Activated T-cell treated with anti-CD3 and anti-CD28 coated beads, Interleukin-2, amount 50 U/mL, for 72 hours (primary cell): ENCODE data around the gene SEPTIN8. TPM values are rescaled to one million over a fixed set of nuclear protein-coding genes. Genes with fewer than 3 reads are reported as not detected.

Source experiments
- ATAC-seq, 2 donors: fragments of 150-1000 bp; cut with Tn5 transposase; replicated peaks in 1 of 2; 2 replicates each; pipeline ENCODE4 v1.10.0; 2021; ENCODE audit warnings: moderate library complexity in 2 of 2, mild to moderate bottlenecking in 1 of 2
- DNase-seq, 2 donors: peaks; one replicate each; pipeline ENCODE4 v3.0.0; 2021 to 2022; ENCODE audit warnings: mixed read lengths in 1 of 2
- H3K27ac Mint-ChIP-seq: one replicate; pipeline ENCODE4 v1.8.0; 2022; ENCODE audit warnings: mild to moderate bottlenecking, moderate library complexity, mixed read lengths
- H3K27me3 Mint-ChIP-seq: one replicate; pipeline ENCODE4 v1.8.0; 2022; ENCODE audit warnings: low read depth, mixed read lengths
- H3K36me3 Mint-ChIP-seq, 2 donors: one replicate each; pipeline ENCODE4 v1.8.0; 2022; ENCODE audit warnings: mixed read lengths in 2 of 2, mild to moderate bottlenecking in 1 of 2; ENCODE audit not compliant: insufficient read depth in 2 of 2
- H3K4me1 Mint-ChIP-seq: one replicate; pipeline ENCODE4 v1.8.0; 2022; ENCODE audit warnings: low read depth, mixed read lengths
- H3K4me3 Mint-ChIP-seq, 2 donors: one replicate each; pipeline ENCODE4 v1.8.0; 2022; ENCODE audit warnings: mild to moderate bottlenecking in 2 of 2, mixed read lengths in 2 of 2, moderate library complexity in 2 of 2
- H3K9me3 Mint-ChIP-seq, 2 donors: one replicate each; pipeline ENCODE4 v1.8.0; 2022; ENCODE audit warnings: mixed read lengths in 2 of 2
- total RNA-seq, 2 donors: library from RNA; stranded (reverse); gene quantifications; one replicate each; pipeline ENCODE4 v1.2.3, GENCODE V29; 2022

SEPTIN8 gene
- total RNA-seq, 2 donors from 2014 or later, result 24.7 to 26.4 TPM

- Mint-ChIP-seq H3K9me3 (no peaks in the 10 kb centered on the region), H3K4me1 (no peaks in the 10 kb centered on the region), H3K36me3 (peaks cover 0 to 2% of the 10 kb centered on the region in 2 donors), H3K27ac (no peak overlapping the region), H3K4me3 (no peak overlapping the region), H3K27me3 (no peaks in the 10 kb centered on the region)
- no peak for DNase-seq
- ATAC-seq, result no peak
These were observed 13.6 kb downstream of the SEPTIN8 start for GRCh38 chr5:132763181-132764036.

- Mint-ChIP-seq H3K9me3 (no peaks in the 10 kb centered on the region), H3K27ac (no peak overlapping the region), H3K27me3 (no peaks in the 10 kb centered on the region), H3K4me3 (no peak overlapping the region), H3K36me3 (peaks cover 0 to 2% of the 10 kb centered on the region in 2 donors), H3K4me1 (no peaks in the 10 kb centered on the region)
- DNase-seq (no peak), ATAC-seq (no peak)
These were observed 14.6 kb downstream of the SEPTIN8 start for GRCh38 chr5:132762246-132763000.

- Mint-ChIP-seq H3K4me1 (no peaks in the 10 kb centered on the region), H3K27ac (no peak overlapping the region), H3K27me3 (no peaks in the 10 kb centered on the region), H3K36me3 (peaks cover 0 to 2% of the 10 kb centered on the region in 2 donors), H3K4me3 (no peak overlapping the region), H3K9me3 (no peaks in the 10 kb centered on the region)
- DNase-seq (no peak), ATAC-seq (no peak)
These were observed 15.5 kb downstream of the SEPTIN8 start for GRCh38 chr5:132761321-132762240.

- no peak overlapping the region for H3K4me3 Mint-ChIP-seq
- DNase-seq (no peak), ATAC-seq (no peak)
- no peaks in the 10 kb centered on the region for H3K27me3 Mint-ChIP-seq
- H3K4me1 Mint-ChIP-seq, result no peaks in the 10 kb centered on the region
- H3K9me3 Mint-ChIP-seq, result no peaks in the 10 kb centered on the region
- peaks cover 0 to 2% of the 10 kb centered on the region in 2 donors for H3K36me3 Mint-ChIP-seq
- H3K27ac Mint-ChIP-seq, result no peak overlapping the region
These were observed 16.3 kb downstream of the SEPTIN8 start for GRCh38 chr5:132760601-132761317.

- Mint-ChIP-seq H3K4me1 (peaks cover 4% of the 10 kb centered on the region), H3K27ac (no peak overlapping the region), H3K4me3 (no peak overlapping the region), H3K9me3 (no peaks in the 10 kb centered on the region), H3K36me3 (peaks cover 0 to 2% of the 10 kb centered on the region in 2 donors), H3K27me3 (no peaks in the 10 kb centered on the region)
- ATAC-seq (no peak), DNase-seq (no peak)
These were observed 17.0 kb downstream of the SEPTIN8 start for GRCh38 chr5:132760049-132760420.

GRCh38 chr5:132759114-132760048 lies 17.7 kb downstream of the SEPTIN8 start:
- no peak for DNase-seq
- no peak overlapping the region for H3K4me3 Mint-ChIP-seq
- ATAC-seq, result no peak
- H3K27ac Mint-ChIP-seq, result no peak overlapping the region
- no peaks in the 10 kb centered on the region for H3K27me3 Mint-ChIP-seq
- H3K36me3 Mint-ChIP-seq, result peaks cover 0 to 2% of the 10 kb centered on the region in 2 donors
- H3K4me1 Mint-ChIP-seq, result peaks cover 10% of the 10 kb centered on the region
- no peaks in the 10 kb centered on the region for H3K9me3 Mint-ChIP-seq

GRCh38 chr5:132758451-132758850 lies 18.6 kb downstream of the SEPTIN8 start:
- Mint-ChIP-seq H3K4me1 (peaks cover 19% of the 10 kb centered on the region), H3K27ac (no peak overlapping the region), H3K4me3 (no peak overlapping the region), H3K36me3 (peaks cover 0 to 2% of the 10 kb centered on the region in 2 donors), H3K27me3 (no peaks in the 10 kb centered on the region), H3K9me3 (no peaks in the 10 kb centered on the region)
- no peak for DNase-seq
- no peak for ATAC-seq

- Mint-ChIP-seq H3K36me3 (peaks cover 0 to 2% of the 10 kb centered on the region in 2 donors), H3K27ac (no peak overlapping the region), H3K27me3 (no peaks in the 10 kb centered on the region), H3K4me1 (peaks cover 32% of the 10 kb centered on the region), H3K9me3 (no peaks in the 10 kb centered on the region), H3K4me3 (no peak overlapping the region)
- DNase-seq (no peak), ATAC-seq (no peak)
These were observed 20.5 kb downstream of the SEPTIN8 start for GRCh38 chr5:132756542-132756941.

- DNase-seq, result no peak
- Mint-ChIP-seq H3K4me3 (no peak overlapping the region), H3K4me1 (peaks cover 48% of the 10 kb centered on the region), H3K36me3 (no peaks in the 10 kb centered on the region), H3K27ac (peak overlapping the region; percentile 2), H3K27me3 (no peaks in the 10 kb centered on the region), H3K9me3 (no peaks in the 10 kb centered on the region)
- ATAC-seq, result no peak
These were observed 22.1 kb downstream of the SEPTIN8 start for GRCh38 chr5:132754947-132755346.

- H3K36me3 Mint-ChIP-seq, result no peaks in the 10 kb centered on the region
- ATAC-seq (no peak), DNase-seq (no peak)
- H3K27me3 Mint-ChIP-seq, result no peaks in the 10 kb centered on the region
- H3K4me1 Mint-ChIP-seq, result peaks cover 48% of the 10 kb centered on the region
- no peak overlapping the region for H3K27ac Mint-ChIP-seq
- H3K4me3 Mint-ChIP-seq, result no peak overlapping the region
- H3K9me3 Mint-ChIP-seq, result no peaks in the 10 kb centered on the region
These were observed 22.9 kb downstream of the SEPTIN8 start for GRCh38 chr5:132754111-132754510.

GRCh38 chr5:132753135-132753987 lies 23.7 kb downstream of the SEPTIN8 start:
- no peaks in the 10 kb centered on the region for H3K36me3 Mint-ChIP-seq

More at GRCh38 chr5:132753135-132753987, 23.7 kb downstream of the SEPTIN8 start:
- no peaks in the 10 kb centered on the region for H3K9me3 Mint-ChIP-seq
- no peak overlapping the region for H3K27ac Mint-ChIP-seq
- no peaks in the 10 kb centered on the region for H3K27me3 Mint-ChIP-seq
- ATAC-seq (peak; percentile 50 to 59), DNase-seq (peak; percentile 21 to 29)
- H3K4me1 Mint-ChIP-seq, result peaks cover 48% of the 10 kb centered on the region
- H3K4me3 Mint-ChIP-seq, result no peak overlapping the region
